Uterus (tissue), 2 donors: Measurements from ENCODE around the gene ZNF432.

ENCODE experiments used
- POLR2A ChIP-seq, 2 donors: fragments of 450-650 bp; IDR thresholded peaks; one replicate each; pipeline ENCODE4 v1.6.1; 2016; ENCODE audit warnings: antibody characterized with exemption in 2 of 2, mild to moderate bottlenecking in 1 of 2, moderate library complexity in 1 of 2
- TF ChIP-seq, protein P1 (sequence below), 4 experiments: fragments of 200-600 bp in 2 of 4; fragments of 450-650 bp in 2 of 4; sonication (generic) in 2 of 4; IDR thresholded peaks; one replicate each; pipeline ENCODE4 v1.5.1; 2016 to 2019; ENCODE audit warnings: antibody characterized with exemption in 4 of 4, mild to moderate bottlenecking in 2 of 4, moderate library complexity in 1 of 4

DNA sequence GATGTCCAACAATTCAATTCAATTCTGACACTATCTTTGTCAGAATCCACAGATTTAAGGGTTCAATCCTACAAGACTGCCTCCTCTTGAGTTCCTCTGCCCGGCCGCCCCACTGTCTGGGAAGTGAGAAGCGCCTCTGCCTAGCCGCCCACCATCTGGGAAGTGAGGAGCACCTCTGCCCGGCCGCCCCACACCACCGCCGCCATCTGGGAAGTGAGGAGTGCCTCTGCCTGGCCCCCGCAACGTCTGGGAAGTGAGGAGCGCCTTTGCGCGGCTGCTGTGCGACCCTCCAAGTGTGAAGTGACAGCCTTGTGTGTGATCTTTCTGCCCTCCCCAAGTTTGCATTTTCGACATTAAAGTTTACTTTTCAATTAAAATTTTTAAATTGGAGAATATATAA is 26.4 kb downstream of the ZNF432 start:
- TF ChIP-seq, protein P1, sequence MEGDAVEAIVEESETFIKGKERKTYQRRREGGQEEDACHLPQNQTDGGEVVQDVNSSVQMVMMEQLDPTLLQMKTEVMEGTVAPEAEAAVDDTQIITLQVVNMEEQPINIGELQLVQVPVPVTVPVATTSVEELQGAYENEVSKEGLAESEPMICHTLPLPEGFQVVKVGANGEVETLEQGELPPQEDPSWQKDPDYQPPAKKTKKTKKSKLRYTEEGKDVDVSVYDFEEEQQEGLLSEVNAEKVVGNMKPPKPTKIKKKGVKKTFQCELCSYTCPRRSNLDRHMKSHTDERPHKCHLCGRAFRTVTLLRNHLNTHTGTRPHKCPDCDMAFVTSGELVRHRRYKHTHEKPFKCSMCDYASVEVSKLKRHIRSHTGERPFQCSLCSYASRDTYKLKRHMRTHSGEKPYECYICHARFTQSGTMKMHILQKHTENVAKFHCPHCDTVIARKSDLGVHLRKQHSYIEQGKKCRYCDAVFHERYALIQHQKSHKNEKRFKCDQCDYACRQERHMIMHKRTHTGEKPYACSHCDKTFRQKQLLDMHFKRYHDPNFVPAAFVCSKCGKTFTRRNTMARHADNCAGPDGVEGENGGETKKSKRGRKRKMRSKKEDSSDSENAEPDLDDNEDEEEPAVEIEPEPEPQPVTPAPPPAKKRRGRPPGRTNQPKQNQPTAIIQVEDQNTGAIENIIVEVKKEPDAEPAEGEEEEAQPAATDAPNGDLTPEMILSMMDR (IDR thresholded peaks at IDR 0.05): no peak
- TF ChIP-seq POLR2A (IDR thresholded peaks at IDR 0.05): no peak
